COR-L47 (cell line): ENCODE data around the gene COLGALT1.
"Not testable (repeated sequence)": the region's sequence is repeated elsewhere in the genome, so short reads cannot be mapped to it uniquely, and the experiment has no call there.

Experiments used
- DNase-seq: peaks from one replicate; lab custom pipeline; 2025; lab: John Stamatoyannopoulos, UW

The COLGALT1 gene

GRCh38 chr19:17560205-17560595 is 4.8 kb downstream of the COLGALT1 start:
- no peak for DNase-seq

GRCh38 chr19:17562097-17562496 is 6.6 kb downstream of the COLGALT1 start:
- DNase-seq, result no peak

GRCh38 chr19:17562561-17562960 is 7.1 kb downstream of the COLGALT1 start:
- no peak for DNase-seq

GRCh38 chr19:17564781-17565180 is 9.3 kb downstream of the COLGALT1 start:
- no peak for DNase-seq

- DNase-seq, result no peak
These were observed 10.2 kb downstream of the COLGALT1 start for GRCh38 chr19:17565611-17566010.

- no peak for DNase-seq
These were observed 12.5 kb downstream of the COLGALT1 start for GRCh38 chr19:17567940-17568339.

GRCh38 chr19:17570291-17570690 is 14.8 kb downstream of the COLGALT1 start:
- DNase-seq, result not testable (repeated sequence)

GRCh38 chr19:17570791-17571190 is 15.3 kb downstream of the COLGALT1 start:
- DNase-seq, result no peak

- no peak for DNase-seq
These were observed 17.2 kb downstream of the COLGALT1 start for GRCh38 chr19:17572638-17573037.

GRCh38 chr19:17575871-17576757 is 20.7 kb downstream of the COLGALT1 start:
- no peak for DNase-seq

- no peak for DNase-seq
These were observed 21.5 kb downstream of the COLGALT1 start for GRCh38 chr19:17576758-17577456.

GRCh38 chr19:17577457-17578097 is 22.1 kb downstream of the COLGALT1 start:
- DNase-seq, result no peak

- no peak for DNase-seq
These were observed 24.3 kb downstream of the COLGALT1 start for GRCh38 chr19:17579661-17580244.

GRCh38 chr19:17580470-17581144 is 25.2 kb downstream of the COLGALT1 start:
- no peak for DNase-seq

- no peak for DNase-seq
These were observed 25.9 kb downstream of the COLGALT1 start for GRCh38 chr19:17581211-17581874.

- DNase-seq, result no peak
These were observed 27.2 kb downstream of the COLGALT1 start for GRCh38 chr19:17582613-17583012.

GRCh38 chr19:17584132-17584531 is 28.7 kb downstream of the COLGALT1 start:
- no peak for DNase-seq

- not testable (repeated sequence) for DNase-seq
These were observed 29.9 kb downstream of the COLGALT1 start for GRCh38 chr19:17585395-17585794.

GRCh38 chr19:17590866-17591265 is 35.4 kb downstream of the COLGALT1 start:
- DNase-seq, result no peak

- DNase-seq, result not testable (repeated sequence)
These were observed 38.8 kb downstream of the COLGALT1 start for GRCh38 chr19:17594296-17594695.

- DNase-seq, result not testable (repeated sequence)
These were observed 42.6 kb downstream of the COLGALT1 start for GRCh38 chr19:17598063-17598462.
